Activated CD8-positive, alpha-beta memory T cell treated with anti-CD3 and anti-CD28 coated beads for 4 hours (primary cell): ENCODE measurements around the gene MAP2K2.

Experiments used
- DNase-seq, 2 donors: peaks; one replicate each; pipeline ENCODE4 v3.0.0-alpha.2; 2020; ENCODE audit warnings: low read depth in 2 of 2

Gene MAP2K2

GRCh38 chr19:4080473-4080872 is 43.4 kb downstream of the MAP2K2 start:
- DNase-seq: no peak

- no peak for DNase-seq
These were observed 45.9 kb downstream of the MAP2K2 start for GRCh38 chr19:4077800-4078684.

GRCh38 chr19:4077007-4077374 is 46.9 kb downstream of the MAP2K2 start:
- DNase-seq: no peak

GRCh38 chr19:4075373-4075772 is 48.5 kb downstream of the MAP2K2 start:
- no peak for DNase-seq

GRCh38 chr19:4071610-4072009 is 52.3 kb downstream of the MAP2K2 start:
- DNase-seq: no peak

GRCh38 chr19:4069331-4069959 is 54.5 kb downstream of the MAP2K2 start:
- no peak for DNase-seq

- no peak for DNase-seq
These were observed 55.6 kb downstream of the MAP2K2 start for GRCh38 chr19:4068047-4068966.

GRCh38 chr19:4067396-4068046 is 56.4 kb downstream of the MAP2K2 start:
- no peak for DNase-seq

- peak; percentile 56 to 66 for DNase-seq
These were observed 57.1 kb downstream of the MAP2K2 start, which contains the start of gene ZBTB7A for GRCh38 chr19:4066682-4067395. Gene ZBTB7A (minus strand): TSS chr19:4066899. CDS start chr19:4055232, 11,667 bp downstream.

- DNase-seq: no peak
These were observed 57.7 kb downstream of the MAP2K2 start for GRCh38 chr19:4066176-4066606.

GRCh38 chr19:4065430-4066175 is 58.3 kb downstream of the MAP2K2 start:
- peak; percentile 93 to 94 for DNase-seq

GRCh38 chr19:4064496-4065260 is 59.2 kb downstream of the MAP2K2 start:
- DNase-seq: no peak

GRCh38 chr19:4064149-4064495 is 59.8 kb downstream of the MAP2K2 start:
- no peak for DNase-seq

GRCh38 chr19:4063369-4064148 is 60.4 kb downstream of the MAP2K2 start:
- no peak for DNase-seq

- no peak for DNase-seq
These were observed 61.2 kb downstream of the MAP2K2 start for GRCh38 chr19:4062419-4063368.

GRCh38 chr19:4061683-4062418 is 62.1 kb downstream of the MAP2K2 start:
- no peak for DNase-seq

- DNase-seq: no peak
These were observed 62.7 kb downstream of the MAP2K2 start for GRCh38 chr19:4061178-4061682.
